GM15510 (cell line): Measurements from ENCODE around the gene ZNF267.

Experiments used
- POLR2A ChIP-seq: IDR thresholded peaks from 3 replicates; pipeline ENCODE4 v1.6.1; 2011; ENCODE audit warnings: borderline replicate concordance; ENCODE audit not compliant: insufficient read length; ENCODE audit errors: extremely low read depth

Gene ZNF267

GRCh38 chr16:31875112-31875803, 1.7 kb downstream of the ZNF267 start:
- no peak for TF ChIP-seq POLR2A

- TF ChIP-seq POLR2A: no peak
Observed at GRCh38 chr16:31875928-31876547, 2.4 kb downstream of the ZNF267 start.

GRCh38 chr16:31876951-31877828, 3.6 kb downstream of the ZNF267 start:
- no peak for TF ChIP-seq POLR2A

- TF ChIP-seq POLR2A: no peak
Observed at GRCh38 chr16:31877876-31878642, 4.5 kb downstream of the ZNF267 start.

GRCh38 chr16:31879937-31880321, 6.3 kb downstream of the ZNF267 start:
- TF ChIP-seq POLR2A: no peak

GRCh38 chr16:31880322-31880979, 6.8 kb downstream of the ZNF267 start:
- TF ChIP-seq POLR2A: no peak

GRCh38 chr16:31886227-31886626, 12.6 kb downstream of the ZNF267 start:
- TF ChIP-seq POLR2A: no peak

- TF ChIP-seq POLR2A: no peak
Observed at GRCh38 chr16:31888735-31889134, 15.1 kb downstream of the ZNF267 start.

GRCh38 chr16:31893824-31894223, 20.2 kb downstream of the ZNF267 start:
- no peak for TF ChIP-seq POLR2A

GRCh38 chr16:31897283-31897682, 23.7 kb downstream of the ZNF267 start:
- no peak for TF ChIP-seq POLR2A

- no peak for TF ChIP-seq POLR2A
Observed at GRCh38 chr16:31899505-31899904, 25.9 kb downstream of the ZNF267 start.

GRCh38 chr16:31913668-31914067, 40.1 kb downstream of the ZNF267 start:
- no peak for TF ChIP-seq POLR2A

- no peak for TF ChIP-seq POLR2A
Observed at GRCh38 chr16:31916056-31916488, 42.5 kb downstream of the ZNF267 start.

- TF ChIP-seq POLR2A: no peak
Observed at GRCh38 chr16:31920373-31920772, 46.8 kb downstream of the ZNF267 start.
